HG03175 (cell line): ENCODE measurements around the gene GALNT1.

ENCODE experiments used
- ATAC-seq: cut with Tn5 transposase; IDR thresholded peaks from one replicate; pipeline ENCODE4 v1.9.1; 2021; ENCODE audit warnings: mild to moderate bottlenecking, moderate library complexity; ENCODE audit not compliant: unreplicated experiment

The GALNT1 gene

DNA sequence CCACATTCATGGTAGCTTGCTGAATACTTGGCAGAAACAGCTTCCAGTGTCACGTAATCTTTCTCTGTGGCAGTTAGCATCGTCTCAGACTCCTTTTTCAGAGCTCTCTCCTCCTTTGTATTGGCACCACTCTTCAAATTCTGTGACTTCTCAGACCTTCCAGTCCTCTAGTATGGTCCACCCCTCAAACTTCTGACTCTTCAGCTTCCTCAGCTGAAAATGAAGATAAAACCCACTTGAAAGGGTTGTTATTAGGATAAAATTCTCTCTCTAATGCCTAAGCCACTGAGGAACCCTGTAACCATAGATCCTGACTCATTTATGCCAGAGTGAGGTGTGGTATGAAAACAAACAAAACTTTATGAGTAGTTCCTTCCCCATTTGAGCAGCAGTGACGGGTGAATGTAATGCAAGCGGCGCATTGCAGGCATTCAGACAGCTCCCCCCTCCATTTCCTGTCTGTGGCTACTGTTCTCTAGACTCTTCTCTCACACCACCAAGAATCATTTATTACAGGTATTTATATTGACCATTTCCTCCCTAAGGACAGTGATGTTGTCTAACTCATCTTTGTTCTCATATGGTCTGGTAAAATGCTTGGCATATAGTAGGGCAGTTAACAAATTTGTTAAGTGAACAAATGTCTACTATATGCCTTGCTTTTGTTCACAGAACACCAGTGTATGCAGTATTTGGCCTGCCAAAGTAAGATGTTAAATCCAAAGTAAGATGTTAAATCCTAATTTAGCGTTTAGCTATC lies 35.3 kb downstream of the GALNT1 start:
- peak; percentile 99 for ATAC-seq

DNA sequence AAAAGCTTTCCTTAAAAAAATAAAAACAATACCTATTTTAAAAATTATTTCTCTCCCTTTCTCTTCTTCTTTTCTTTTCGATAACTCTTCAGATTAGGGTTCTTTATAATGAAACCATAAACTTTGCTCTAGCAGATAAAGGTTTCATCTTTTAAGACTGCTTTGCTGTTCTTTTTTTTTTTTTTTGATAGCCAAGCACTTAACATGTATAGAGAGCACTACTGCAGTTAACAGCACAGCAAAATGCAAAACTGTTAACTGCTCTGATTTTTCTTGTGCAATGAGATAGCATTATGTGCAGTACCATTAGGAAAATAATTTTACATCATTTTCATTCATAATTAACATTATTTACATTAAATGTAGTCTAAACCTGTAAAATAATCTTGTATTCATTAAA lies 36.3 kb downstream of the GALNT1 start:
- no peak for ATAC-seq

DNA sequence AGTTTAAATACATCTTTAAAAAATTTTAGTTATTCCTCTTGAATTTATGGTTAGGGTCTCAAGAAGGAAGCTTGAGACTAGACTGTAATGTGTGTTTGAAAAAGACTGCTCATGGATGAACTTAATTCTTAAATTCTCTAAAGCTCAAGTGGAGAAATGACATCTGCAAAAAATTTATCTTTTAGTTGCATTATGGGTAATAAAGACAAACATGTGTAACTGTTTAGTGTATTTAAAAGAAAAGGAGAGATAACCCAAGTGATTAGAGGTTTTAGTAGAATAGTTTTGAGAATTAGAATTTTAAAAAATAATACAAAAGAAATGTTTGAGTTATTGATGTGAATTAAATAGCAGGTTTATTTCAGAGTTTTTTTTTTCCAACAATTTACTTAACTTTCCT lies 36.7 kb downstream of the GALNT1 start:
- no peak for ATAC-seq

DNA sequence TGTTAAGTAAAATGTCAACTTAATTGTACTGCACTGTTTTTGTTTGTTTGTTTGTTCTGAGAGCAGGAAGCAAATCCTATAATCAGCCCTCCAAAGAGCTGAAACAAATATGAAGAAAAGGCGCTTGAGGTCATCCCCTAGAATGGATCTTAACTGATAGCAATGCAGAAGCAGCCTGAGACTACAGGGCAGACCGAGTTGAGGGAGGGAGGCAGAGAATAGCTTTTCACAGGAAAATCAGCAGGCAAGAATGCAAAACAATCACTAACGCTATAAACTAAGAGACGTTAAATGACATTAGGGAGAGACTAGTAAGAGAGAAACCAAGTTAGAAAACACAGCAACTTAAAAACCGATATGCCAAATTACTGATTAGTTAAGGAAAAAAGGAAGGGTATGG lies 37.2 kb downstream of the GALNT1 start:
- no peak for ATAC-seq

DNA sequence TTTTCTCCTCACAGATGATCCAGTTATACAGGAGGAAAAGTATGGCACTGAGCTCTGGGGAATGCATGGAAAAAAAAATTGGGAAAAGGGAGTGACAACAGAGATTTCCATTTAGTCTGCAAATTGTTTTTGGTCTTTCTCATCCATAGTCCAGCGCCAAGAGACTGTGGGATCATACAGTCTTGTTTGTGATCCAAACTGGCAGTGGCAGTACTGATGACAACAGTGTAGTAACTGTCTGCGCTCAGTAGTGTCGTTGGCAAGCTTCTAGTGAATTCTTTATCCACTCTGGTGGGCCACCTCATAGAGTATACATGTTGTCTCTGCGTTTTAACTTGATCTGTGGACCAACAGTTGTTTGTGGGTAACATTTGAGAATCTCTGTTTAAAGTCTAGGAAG lies 37.9 kb downstream of the GALNT1 start:
- ATAC-seq = no peak

DNA sequence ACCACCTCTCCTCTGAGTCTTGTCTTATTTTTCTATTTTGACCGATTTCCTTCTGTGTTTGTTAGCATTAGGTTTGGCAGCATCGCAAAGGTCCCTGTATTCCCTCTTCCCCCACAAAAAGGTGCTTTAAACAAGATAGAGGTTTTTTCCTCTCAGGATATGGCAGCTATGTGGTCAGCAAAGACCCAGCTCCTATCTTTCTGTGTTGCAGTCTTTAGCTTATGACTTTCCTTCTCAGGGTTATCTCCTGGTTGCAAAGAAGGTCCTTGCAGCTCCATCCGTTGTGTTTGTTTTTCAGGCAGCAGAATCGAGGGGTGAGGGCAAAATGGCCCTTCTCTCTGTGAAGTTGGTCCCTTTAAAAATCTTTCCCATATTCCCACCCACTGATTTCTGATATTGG lies 38.4 kb downstream of the GALNT1 start:
- ATAC-seq = no peak

DNA sequence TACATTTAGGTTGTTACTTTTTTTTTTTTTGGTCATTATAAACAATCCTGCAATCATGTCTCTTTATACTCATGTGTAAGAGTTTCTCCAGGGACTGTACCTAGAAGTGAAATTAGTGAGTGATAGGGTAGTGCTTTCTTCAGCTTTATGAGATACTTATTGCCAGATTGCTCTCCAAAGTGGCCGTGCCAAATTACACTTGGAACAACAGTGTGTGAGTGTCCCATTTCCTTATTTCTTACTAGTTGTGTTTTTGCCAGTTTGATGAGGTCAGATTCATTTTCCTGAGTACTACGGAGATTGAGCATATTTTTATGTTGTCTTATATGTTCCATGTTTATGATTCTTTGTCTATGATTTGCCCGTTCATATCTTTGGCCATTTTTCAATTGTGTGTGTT lies 39.2 kb downstream of the GALNT1 start:
- ATAC-seq = no peak

DNA sequence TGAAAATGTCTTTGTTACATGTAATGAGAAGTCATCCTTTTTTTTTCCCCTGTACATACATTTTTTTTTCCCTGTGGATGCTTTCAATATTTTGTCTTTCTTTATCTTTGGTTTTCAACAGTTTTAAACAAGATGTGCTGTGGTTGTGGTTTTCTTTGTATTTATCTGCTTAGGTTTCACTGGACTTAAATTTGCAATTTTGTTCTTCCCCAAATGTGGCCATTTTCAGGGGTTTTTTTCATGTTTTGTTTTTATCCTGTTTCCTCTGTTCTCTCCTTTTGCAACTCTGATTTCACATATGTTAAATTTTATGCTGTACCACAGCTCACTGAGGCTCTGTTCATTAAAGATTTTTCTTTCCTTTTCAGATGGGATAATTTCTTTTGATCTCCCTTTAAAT lies 41.7 kb downstream of the GALNT1 start:
- no peak for ATAC-seq

DNA sequence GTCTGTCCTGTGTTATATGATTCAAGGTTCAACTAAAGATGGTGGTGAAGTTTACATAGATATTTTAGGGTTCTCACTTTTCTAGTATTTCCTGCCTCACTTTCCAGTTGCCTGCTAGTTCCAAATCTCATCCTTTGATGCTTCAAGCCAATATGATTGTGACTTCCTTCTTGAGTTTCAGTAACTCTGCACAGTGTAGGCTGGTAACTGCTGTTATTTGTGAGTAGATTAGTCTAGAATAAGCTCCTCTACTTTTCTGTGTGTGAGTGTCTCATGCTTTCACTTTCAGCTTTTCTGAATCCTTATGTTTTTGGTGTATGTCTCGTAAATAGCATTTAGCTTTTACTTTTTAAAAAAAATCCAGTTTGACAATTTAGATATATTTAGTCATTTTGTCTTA lies 42.6 kb downstream of the GALNT1 start:
- no peak for ATAC-seq

DNA sequence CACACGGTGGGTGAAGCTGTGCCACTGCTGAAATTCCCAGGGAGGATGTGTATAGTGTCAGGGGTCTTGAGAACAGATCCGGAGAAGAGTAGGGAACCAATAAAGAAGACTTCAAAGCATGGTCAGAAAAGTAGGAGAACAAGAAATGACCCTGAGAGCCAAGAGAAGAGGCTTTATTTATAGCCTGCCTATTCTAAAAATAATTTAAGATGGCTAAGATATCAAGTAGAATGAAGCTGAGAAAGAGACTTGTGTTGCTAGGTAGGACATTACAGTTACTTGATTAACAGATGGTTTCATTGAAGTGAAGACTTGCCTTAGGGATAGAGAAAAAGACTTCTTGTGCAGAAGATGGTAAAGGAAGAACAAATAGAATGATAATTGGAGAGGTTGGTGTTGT lies 43.7 kb downstream of the GALNT1 start:
- ATAC-seq = no peak

DNA sequence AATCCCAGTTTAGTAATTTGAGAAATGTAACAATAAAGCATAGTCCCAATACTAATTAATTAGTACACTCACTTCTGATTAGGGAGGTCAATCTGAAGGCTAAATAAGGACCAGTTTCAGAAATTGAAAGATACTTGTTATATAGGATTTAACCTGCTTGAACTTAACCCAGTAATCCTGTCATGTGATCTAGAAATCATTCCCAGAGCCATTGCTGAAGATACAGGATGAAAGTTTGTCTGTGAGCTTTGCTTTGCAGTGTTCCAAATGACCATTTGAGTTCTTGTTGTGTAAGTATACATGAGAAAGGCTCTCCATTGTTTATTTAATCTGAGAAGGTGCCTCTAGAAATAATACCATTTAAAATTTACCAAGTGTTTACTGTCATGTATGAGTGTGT lies 52.2 kb downstream of the GALNT1 start:
- no peak for ATAC-seq

DNA sequence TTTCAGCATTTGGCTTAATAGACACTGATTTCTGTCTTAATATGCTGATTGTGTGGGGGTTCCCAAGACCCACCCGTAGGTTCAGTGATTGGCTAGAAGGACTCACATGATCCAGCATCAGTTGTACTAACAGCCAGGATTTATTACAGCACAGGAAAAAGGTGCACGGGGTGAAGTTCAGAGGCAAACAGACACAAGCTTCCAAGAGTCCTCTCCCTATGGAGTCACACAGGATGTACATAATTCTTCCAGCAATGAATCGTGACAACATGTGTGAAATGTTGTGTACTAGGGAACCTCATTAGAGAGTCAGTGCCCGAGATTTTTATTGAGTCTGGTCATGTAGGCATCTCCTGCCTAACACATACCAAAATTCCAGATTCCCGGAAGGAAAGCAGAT lies 52.8 kb downstream of the GALNT1 start:
- no peak for ATAC-seq

DNA sequence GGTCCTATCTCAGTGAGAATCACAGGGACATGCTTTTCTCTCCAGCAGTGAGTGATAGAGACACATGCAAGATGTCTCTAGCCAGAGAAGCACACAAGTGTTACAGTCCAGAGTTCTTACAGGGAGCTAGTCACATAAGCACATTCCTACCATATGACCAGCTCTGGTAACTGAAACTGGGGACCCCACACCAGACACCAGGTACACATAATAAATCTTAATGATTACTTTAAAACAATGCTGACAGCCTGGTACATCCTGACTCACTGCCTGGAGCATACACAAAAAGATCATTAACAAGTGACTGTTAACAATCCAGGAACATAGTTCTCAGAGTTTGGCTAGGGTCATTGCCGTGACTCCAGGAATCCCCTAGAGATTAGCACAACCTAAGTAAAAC lies 53.6 kb downstream of the GALNT1 start:
- no peak for ATAC-seq

DNA sequence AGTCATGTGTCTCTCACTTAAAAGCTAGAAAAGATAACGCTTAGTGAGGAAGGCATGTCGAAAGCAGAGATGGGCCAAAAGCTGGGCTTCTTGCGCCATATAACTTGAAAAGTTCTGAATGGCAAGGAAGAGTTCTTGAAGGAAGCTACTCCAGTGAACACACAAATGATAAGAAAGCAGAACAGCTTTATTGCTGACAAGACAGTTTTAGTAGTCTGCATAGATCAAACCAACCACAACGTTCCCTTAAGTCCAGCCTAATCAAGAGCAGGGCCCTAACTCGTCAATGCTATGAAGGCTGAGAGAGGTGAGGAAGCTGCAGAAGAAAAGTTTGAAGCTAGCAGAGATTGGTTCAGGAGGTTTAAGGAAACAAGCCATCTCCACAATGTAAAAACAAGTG lies 55.7 kb downstream of the GALNT1 start:
- ATAC-seq = no peak

DNA sequence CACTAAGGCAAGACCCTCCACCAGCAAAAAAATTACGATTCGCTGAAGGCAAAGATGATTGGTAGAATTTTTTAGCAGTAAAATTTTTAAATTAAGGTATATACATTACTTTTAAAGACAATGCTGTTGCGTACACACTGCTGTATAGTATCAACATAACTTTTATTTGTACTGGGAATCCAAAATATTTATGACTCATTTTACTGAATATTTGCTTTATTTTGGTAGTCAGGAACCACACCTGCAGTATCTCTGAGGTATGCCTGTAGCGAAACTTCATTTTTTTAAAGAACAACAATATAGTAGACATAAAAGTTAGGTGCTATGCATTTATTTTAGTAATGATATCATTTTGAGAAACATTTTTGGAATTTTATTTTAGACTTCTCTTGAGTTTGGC lies 57.8 kb downstream of the GALNT1 start:
- ATAC-seq = no peak

DNA sequence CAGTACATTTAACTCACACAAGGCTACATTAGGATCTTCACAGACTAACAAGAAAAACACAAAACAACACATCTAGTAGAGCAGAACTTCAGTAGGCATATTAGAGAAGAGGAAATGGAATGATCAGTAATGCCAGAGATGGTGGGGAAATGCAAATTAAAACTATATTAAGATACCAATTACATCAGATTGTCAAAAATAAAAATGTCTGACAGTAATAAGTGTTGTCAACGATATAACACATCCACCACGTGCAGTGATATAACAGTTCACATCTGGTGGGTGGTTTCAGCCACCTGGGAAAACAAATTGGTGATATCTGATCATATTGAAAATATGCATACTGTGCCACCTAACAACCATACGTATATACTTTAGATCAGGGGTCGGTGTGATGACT lies 59.9 kb downstream of the GALNT1 start:
- no peak for ATAC-seq

DNA sequence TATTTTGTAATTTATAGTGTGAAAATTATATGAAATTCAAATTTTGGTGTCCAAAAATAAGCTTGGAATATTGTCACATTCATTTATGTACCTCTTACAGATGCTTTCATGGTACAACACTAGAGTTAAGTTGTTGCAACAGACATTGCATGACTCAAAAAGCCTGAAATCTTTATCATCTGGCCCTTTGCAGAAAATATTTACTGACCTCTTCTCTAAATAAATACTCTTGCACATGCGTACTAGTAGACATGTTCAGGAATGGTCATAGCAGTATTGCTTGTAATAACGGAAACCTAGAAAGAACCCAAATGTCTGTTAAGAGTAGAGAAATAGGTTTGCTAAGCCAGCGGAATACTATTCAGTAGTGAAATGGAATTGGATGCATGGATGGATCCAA lies 60.4 kb downstream of the GALNT1 start:
- ATAC-seq = no peak

DNA sequence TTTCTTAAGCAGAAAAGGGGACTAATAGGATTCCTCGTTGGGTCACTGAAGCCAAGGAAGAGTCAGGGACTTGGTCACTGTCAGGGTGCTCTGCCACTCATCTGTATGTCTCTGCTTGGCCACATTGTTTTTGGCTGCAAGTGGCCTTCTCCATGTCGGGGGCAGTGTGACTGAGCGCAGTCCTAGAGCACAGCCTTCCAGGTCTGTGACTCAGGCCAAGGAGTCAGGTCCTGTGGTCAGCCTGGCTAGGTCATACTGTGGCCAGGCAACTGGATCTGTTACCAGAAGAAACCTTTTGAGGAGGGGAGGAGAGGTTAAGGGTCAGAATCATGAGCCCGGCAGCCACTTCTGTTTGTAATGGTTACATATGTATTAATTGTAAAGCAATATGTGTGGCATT lies 61.3 kb downstream of the GALNT1 start:
- ATAC-seq = no peak

DNA sequence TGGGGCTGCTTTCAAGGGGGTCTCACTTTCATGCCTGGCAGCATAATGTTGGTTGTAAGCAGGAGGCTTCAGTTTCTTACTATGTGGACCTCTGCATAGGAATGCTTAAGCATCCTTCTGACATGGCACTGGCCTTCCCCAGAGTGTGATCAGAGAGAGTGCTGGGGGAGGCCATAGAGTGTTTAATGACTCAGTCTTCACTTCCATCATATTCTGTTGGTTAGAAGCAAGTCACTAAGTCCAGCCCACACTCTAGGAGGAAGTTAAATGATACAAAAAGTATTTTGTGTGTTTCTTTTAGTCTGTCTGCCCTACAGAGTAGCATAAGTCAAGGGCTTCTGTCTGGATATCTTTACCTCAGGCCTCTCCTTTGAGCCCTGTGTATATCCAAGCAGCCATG lies 64.9 kb downstream of the GALNT1 start:
- ATAC-seq = no peak

DNA sequence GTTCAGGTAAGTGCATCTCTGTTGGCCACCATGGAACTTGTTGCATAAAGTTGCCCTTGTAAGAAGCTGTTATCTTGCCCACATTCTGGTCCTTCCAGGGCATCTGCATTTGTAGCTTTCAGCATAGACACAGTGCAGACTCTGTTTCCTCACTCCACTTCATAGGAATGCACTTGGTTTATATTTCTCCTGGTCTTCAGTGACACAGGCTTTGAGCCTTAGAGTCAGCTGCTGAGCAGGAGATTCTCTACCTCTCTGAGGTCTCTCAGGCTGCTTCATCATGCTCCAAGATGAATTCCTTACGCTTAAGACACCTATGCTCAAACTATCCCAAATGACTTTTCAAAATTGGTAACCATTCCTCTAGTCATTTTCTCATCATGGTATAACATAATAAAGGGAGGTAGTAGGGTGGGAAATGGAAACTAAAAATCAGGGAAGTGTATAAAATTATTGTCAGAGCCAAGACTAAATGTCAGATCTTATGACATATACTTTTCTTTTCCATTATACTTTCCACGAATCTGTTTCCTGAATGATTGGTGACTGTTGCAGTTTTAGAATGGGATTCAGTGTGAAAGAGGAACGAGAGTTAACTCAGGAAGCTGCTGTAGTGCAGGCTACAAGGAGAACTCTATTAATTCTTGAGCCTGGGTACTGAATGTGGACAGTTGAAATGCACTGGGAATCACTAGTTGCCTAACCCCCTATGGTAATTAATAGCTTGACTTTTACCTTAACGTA lies 72.0 kb downstream of the GALNT1 start:
- ATAC-seq = no peak

DNA sequence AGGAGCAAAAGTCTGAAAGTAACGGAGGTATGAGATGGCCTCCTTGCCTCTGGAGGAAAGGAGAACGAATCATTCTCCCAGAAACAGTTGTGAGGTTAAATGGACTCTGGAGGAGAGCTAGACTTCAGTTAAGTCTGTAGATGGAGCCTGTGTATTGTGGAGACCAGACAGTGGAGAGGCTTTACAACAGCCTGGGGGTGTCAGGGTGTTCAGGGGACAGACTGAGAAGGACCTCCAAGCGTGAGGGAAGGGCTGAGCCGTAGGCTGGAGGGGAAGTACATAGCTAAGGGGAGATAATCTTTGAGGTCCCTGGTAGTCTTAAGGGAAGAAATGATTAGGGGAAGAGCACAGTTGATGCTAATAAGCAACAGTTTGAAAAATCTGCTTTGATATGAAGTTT lies 76.6 kb downstream of the GALNT1 start:
- ATAC-seq = no peak

DNA sequence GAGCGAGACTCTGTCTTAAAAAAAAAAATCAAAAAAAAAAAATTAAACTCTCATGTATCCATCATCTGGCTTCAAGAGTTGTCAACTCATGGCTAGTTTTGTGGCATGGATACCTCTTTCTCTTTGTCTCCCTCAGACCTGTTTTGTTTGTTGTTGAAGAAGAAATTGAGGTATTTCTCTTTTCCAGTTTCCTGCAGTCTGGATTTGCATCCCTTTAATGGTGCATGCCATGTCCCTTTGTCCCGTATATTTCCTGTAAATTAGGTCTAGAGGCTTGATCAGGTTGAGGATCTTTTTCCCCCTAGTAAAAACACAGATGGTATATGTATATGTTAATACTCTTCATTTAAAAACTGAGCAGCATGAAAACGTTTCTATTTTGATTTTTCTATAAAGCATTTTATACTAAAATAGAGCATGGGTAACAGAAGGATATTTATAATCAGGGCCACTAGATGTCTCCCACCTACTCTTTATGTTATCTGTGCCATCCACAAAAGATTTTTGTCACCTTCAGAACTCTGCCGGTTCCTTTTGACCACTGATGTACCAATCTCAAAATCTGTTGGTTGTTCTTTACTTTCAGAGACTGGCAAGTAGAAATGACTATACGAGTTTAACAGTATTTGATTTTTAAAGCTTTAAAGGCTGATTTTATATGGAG lies 80.1 kb downstream of the GALNT1 start:
- no peak for ATAC-seq
